GM18519 (cell line): ENCODE results near the gene KRT86.
"Not testable (repeated sequence)": the region's sequence is repeated elsewhere in the genome, so short reads cannot be mapped to it uniquely, and the experiment has no call there.

ENCODE experiments used
- ATAC-seq: cut with Tn5 transposase; IDR thresholded peaks from one replicate; pipeline ENCODE4 v1.9.1; 2021; ENCODE audit warnings: mild to moderate bottlenecking, moderate library complexity; ENCODE audit not compliant: unreplicated experiment, low FRiP score

The KRT86 gene

GRCh38 chr12:52308806-52309425, 34.5 kb downstream of the KRT86 start:
- no peak for ATAC-seq

GRCh38 chr12:52310622-52311284, 36.3 kb downstream of the KRT86 start:
- ATAC-seq = no peak

GRCh38 chr12:52311285-52311648, 36.8 kb downstream of the KRT86 start:
- no peak for ATAC-seq

GRCh38 chr12:52312086-52312485, 37.6 kb downstream of the KRT86 start:
- ATAC-seq = no peak

- no peak for ATAC-seq
Observed at GRCh38 chr12:52313461-52313860, 39.0 kb downstream of the KRT86 start.

GRCh38 chr12:52313926-52314325, 39.5 kb downstream of the KRT86 start:
- ATAC-seq = no peak

GRCh38 chr12:52314511-52314910, 40.1 kb downstream of the KRT86 start:
- no peak for ATAC-seq

- not testable (repeated sequence) for ATAC-seq
Observed at GRCh38 chr12:52315721-52316120, 41.3 kb downstream of the KRT86 start.

- ATAC-seq = no peak
Observed at GRCh38 chr12:52316290-52316689, 41.8 kb downstream of the KRT86 start.

GRCh38 chr12:52316701-52317100, 42.3 kb downstream of the KRT86 start:
- ATAC-seq = no peak

GRCh38 chr12:52317468-52318052, 43.1 kb downstream of the KRT86 start:
- no peak for ATAC-seq

- ATAC-seq = no peak
Observed at GRCh38 chr12:52318241-52318990, 44.0 kb downstream of the KRT86 start.

- no peak for ATAC-seq
Observed at GRCh38 chr12:52319097-52319496, 44.7 kb downstream of the KRT86 start.

- ATAC-seq = no peak
Observed at GRCh38 chr12:52320784-52321400, 46.4 kb downstream of the KRT86 start, which contains the start of gene KRT83. TSS of gene KRT83 (minus strand) at chr12:52321398. CDS start at chr12:52321335, 63 bp downstream.

GRCh38 chr12:52321418-52321817, 47.0 kb downstream of the KRT86 start:
- ATAC-seq = no peak

GRCh38 chr12:52322069-52322468, 47.6 kb downstream of the KRT86 start:
- no peak for ATAC-seq

- no peak for ATAC-seq
Observed at GRCh38 chr12:52323001-52323400, 48.6 kb downstream of the KRT86 start.

GRCh38 chr12:52323416-52324152, 49.1 kb downstream of the KRT86 start:
- ATAC-seq = no peak

- ATAC-seq = no peak
Observed at GRCh38 chr12:52324153-52324444, 49.7 kb downstream of the KRT86 start.

GRCh38 chr12:52327052-52327829, 52.8 kb downstream of the KRT86 start:
- ATAC-seq = peak; percentile 82
